Endothelial cell of umbilical vein (primary cell): ENCODE data around the gene DDB1. TPM values are rescaled to one million over a fixed set of nuclear protein-coding genes. Genes with fewer than 3 reads are reported as not detected.

Experiments used
- BruUV-seq: library from RNA; stranded (reverse); fragments of 400-500 nt; replicated peaks from 2 replicates; lab custom pipeline; 2021; lab: Mats Ljungman, UMichigan
- CTCF ChIA-PET: fragments of 300-600, 350-600 bp; sonication (Branson Sonifier 250); formaldehyde crosslinking; loops from one replicate; lab custom pipeline; 2021; ENCODE audit warnings: antibody characterized with exemption, inconsistent platforms; lab: Charles Lee
- POLR2A ChIA-PET: fragments of 300-600, 350-600 bp; sonication (Branson Sonifier 250); formaldehyde crosslinking; loops from one replicate; lab custom pipeline; 2021; ENCODE audit warnings: antibody characterized with exemption, inconsistent platforms; lab: Charles Lee
- DNase-seq: peaks from one replicate; pipeline ENCODE4 v3.0.0-alpha.2; 2011; ENCODE audit warnings: low read depth, low spot score
- FAIRE-seq: peaks from 2 replicates; lab custom pipeline; 2011; peaks lifted over from hg19 to GRCh38; lab: Jason Lieb, UNC
- H2AFZ ChIP-seq: 2 replicates; pipeline ENCODE4 v1.6.0; 2012; ENCODE audit warnings: low read depth, low read length, control low read depth, inconsistent platforms
- H3K27ac ChIP-seq: 2 replicates; pipeline ENCODE4 v1.5.1; 2011; ENCODE audit warnings: low read depth, mild to moderate bottlenecking, control low read depth, low read length, moderate library complexity; ENCODE audit not compliant: insufficient read depth
- H3K27me3 ChIP-seq, 2 experiments: 2 replicates each; pipeline versions ENCODE4 v1.6.0 to v1.6.1; 2011; ENCODE audit warnings: low read length in 2 of 2, mixed read lengths in 1 of 2; ENCODE audit not compliant: control insufficient read depth in 2 of 2, insufficient read depth in 2 of 2
- H3K36me3 ChIP-seq, 2 experiments: 2 replicates in 1 of 2; 3 replicates in 1 of 2; pipeline ENCODE4 v1.5.1; 2011; ENCODE audit warnings: low read length in 2 of 2, mild to moderate bottlenecking in 1 of 2, moderate library complexity in 1 of 2; ENCODE audit not compliant: control insufficient read depth in 2 of 2, insufficient read depth in 2 of 2; ENCODE audit errors: extremely low read depth in 1 of 2
- H3K4me1 ChIP-seq: 3 replicates; pipeline ENCODE4 v1.5.1; 2011; ENCODE audit warnings: mild to moderate bottlenecking, low read length; ENCODE audit not compliant: control insufficient read depth, insufficient read depth; ENCODE audit errors: extremely low read depth
- H3K4me2 ChIP-seq: 2 replicates; pipeline ENCODE4 v1.6.1; 2011; ENCODE audit warnings: low read length, control low read depth, mixed read lengths; ENCODE audit not compliant: insufficient read depth
- H3K4me3 ChIP-seq, 3 experiments: fragments of 200-600 bp in 1 of 3; sonication (generic), shearing (Covaris generic) in 1 of 3; replicated peaks in 1 of 3; 2 replicates each; pipeline ENCODE4 v1.5.1; 2011 to 2016; ENCODE audit warnings: control low read depth in 3 of 3, low read length in 3 of 3, mild to moderate bottlenecking in 2 of 3, inconsistent platforms in 1 of 3, low read depth in 1 of 3, moderate library complexity in 1 of 3; ENCODE audit not compliant: insufficient read depth in 1 of 3
- H3K79me2 ChIP-seq: 2 replicates; pipeline ENCODE4 v1.6.0; 2012; ENCODE audit warnings: low read length, inconsistent platforms; ENCODE audit not compliant: control insufficient read depth, insufficient read depth
- H3K9ac ChIP-seq: replicated peaks from 2 replicates; pipeline ENCODE3; 2011; ENCODE audit warnings: low read length, control low read depth; ENCODE audit not compliant: insufficient read depth; ENCODE audit errors: extremely low read depth
- H3K9me1 ChIP-seq: replicated peaks from 3 replicates; pipeline ENCODE4 v1.6.0; 2011; ENCODE audit warnings: mild to moderate bottlenecking, low read length; ENCODE audit not compliant: control insufficient read depth, insufficient read depth; ENCODE audit errors: extremely low read depth
- H3K9me3 ChIP-seq: replicated peaks from 2 replicates; pipeline ENCODE4 v1.5.1; 2012; ENCODE audit warnings: low read length, inconsistent platforms; ENCODE audit not compliant: control insufficient read depth, insufficient read depth
- H4K20me1 ChIP-seq: replicated peaks from 2 replicates; pipeline ENCODE3; 2011; ENCODE audit warnings: mild to moderate bottlenecking, low read length; ENCODE audit not compliant: control insufficient read depth, insufficient read depth; ENCODE audit errors: extremely low read depth
- CTCF ChIP-seq, 2 donors: IDR thresholded peaks; 1 replicate in 1 of 2; 2 replicates in 1 of 2; pipeline ENCODE4 v1.5.1; 2011; ENCODE audit warnings: low read length in 2 of 2, mild to moderate bottlenecking in 2 of 2, moderate library complexity in 2 of 2, control low read depth in 1 of 2, inconsistent platforms in 1 of 2, low read depth in 1 of 2; ENCODE audit not compliant: insufficient read depth in 1 of 2; ENCODE audit errors: extremely low read depth in 1 of 2
- EZH2 ChIP-seq: IDR thresholded peaks from 2 replicates; pipeline ENCODE4 v1.6.1; 2012; ENCODE audit warnings: borderline replicate concordance, low read depth, mild to moderate bottlenecking, moderate library complexity, low read length, inconsistent platforms; ENCODE audit not compliant: severe bottlenecking
- FOS ChIP-seq: IDR thresholded peaks from 2 replicates; pipeline ENCODE4 v1.6.1; 2011; ENCODE audit warnings: mild to moderate bottlenecking, low read length, moderate library complexity, borderline replicate concordance; ENCODE audit not compliant: insufficient read depth
- GATA2 ChIP-seq: IDR thresholded peaks from 2 replicates; pipeline ENCODE4 v1.7.0; 2011; ENCODE audit warnings: low read depth, mild to moderate bottlenecking, moderate library complexity, mixed read lengths, low read length; ENCODE audit not compliant: insufficient read length, insufficient read depth
- JUN ChIP-seq: IDR thresholded peaks from 2 replicates; pipeline ENCODE4 v1.6.1; 2011; ENCODE audit warnings: borderline replicate concordance, low read depth; ENCODE audit not compliant: insufficient read length, insufficient read depth
- MAX ChIP-seq: IDR thresholded peaks from 2 replicates; pipeline ENCODE4 v1.6.1; 2011; ENCODE audit not compliant: insufficient read depth, insufficient read length
- MYC ChIP-seq: IDR thresholded peaks from one replicate; pipeline ENCODE4 v1.6.1; 2011; ENCODE audit warnings: mild to moderate bottlenecking, low read depth, low read length
- POLR2A ChIP-seq: IDR thresholded peaks from 2 replicates; pipeline ENCODE4 v1.6.1; 2012; ENCODE audit warnings: low read depth, mild to moderate bottlenecking, control low read depth, low read length
- POLR2AphosphoS5 ChIP-seq: IDR thresholded peaks from 2 replicates; pipeline ENCODE4 v1.6.1; 2012; ENCODE audit warnings: low read depth, mild to moderate bottlenecking, control low read depth, low read length, moderate library complexity; ENCODE audit not compliant: insufficient read depth
- dilution Hi-C: fragments of 300-500 bp; cut with MboI; formaldehyde crosslinking; loops from one replicate; pipeline ENCODE4 v1.15.0; 2019; ENCODE audit warnings: low sequenced_read_pairs; ENCODE audit not compliant: extremely low pct_ligation_motif_present
- intact Hi-C: fragments of 100-400 bp; cut with micrococcal nuclease; formaldehyde crosslinking; loops from one replicate; pipeline ENCODE4 v1.10.0; 2022
- polyA plus RNA-seq, 4 experiments: library from polyadenylated mRNA; depleted of rRNA in 3 of 4; stranded (reverse) in 3 of 4; unstranded in 1 of 4; fragments of >200 nt; gene quantifications; 2 replicates each; pipeline versions ENCODE4 v1.2.1 to v1.2.3, GENCODE V29; 2011 to 2012; ENCODE audit warnings: missing spikeins in 1 of 4
- total RNA-seq: library from RNA; stranded (reverse); gene quantifications from 2 replicates; pipeline ENCODE4 v1.2.3, GENCODE V29; 2021

DDB1 gene
- total and polyA plus RNA-seq, 2 donors (not counting 3 experiments of a cell fraction or from before 2014, with no cell fraction given) = 229 to 230 TPM

GRCh38 chr11:61357233-61357893 is 24.5 kb upstream of the DDB1 start:
- DNase-seq = no peak
- CTCF ChIA-PET = interaction anchor here (1.1 to 2.6 kb wide), 5 partner anchors 9 to 78 kb away, joined by 3 to 12 read pairs (median 4); no protein-coding TSS in a partner anchor

GRCh38 chr11:61356706-61357105 is 23.8 kb upstream of the DDB1 start:
- ChIA-PET POLR2A (no interaction called here), CTCF (interaction anchor here (1.3 to 2.6 kb wide), 3 partner anchors 20 to 79 kb away, joined by 4 to 12 read pairs (median 7); no protein-coding TSS in a partner anchor)
- Histone ChIP-seq H2AFZ (no peak overlapping the region), H3K27me3 (no peaks in the 10 kb centered on the region), H3K4me2 (no peak overlapping the region), H4K20me1 (no peaks in the 10 kb centered on the region), H3K79me2 (peaks cover 5% of the 10 kb centered on the region), H3K4me3 (no peak overlapping the region), H3K4me1 (peaks cover 12% of the 10 kb centered on the region), H3K36me3 (peaks cover 0 to 9% of the 10 kb centered on the region in 2 experiments), H3K9ac (no peak overlapping the region), H3K9me3 (no peaks in the 10 kb centered on the region), H3K27ac (no peak overlapping the region), H3K9me1 (no peaks in the 10 kb centered on the region)
- intact Hi-C loops (no loop called here), dilution Hi-C loops (no loop called here)
- DNase-seq (no peak), FAIRE-seq (no peak)
- TF ChIP-seq POLR2A = no peak
- TF ChIP-seq JUN = no peak
- no peak for TF ChIP-seq FOS
- TF ChIP-seq EZH2 = no peak
- no peak for TF ChIP-seq POLR2AphosphoS5
- no peak for TF ChIP-seq CTCF (IDR thresholded peaks at IDR 0.05; ENCODE audit: extremely low read depth in 1 of 2, insufficient read depth in 1 of 2, low read depth in 1 of 2, low read length in 2 of 2)
- TF ChIP-seq MYC = no peak
- TF ChIP-seq GATA2 = no peak
- TF ChIP-seq MAX = no peak
- BruUV-seq = no TSS peak

More at GRCh38 chr11:61357233-61357893, 24.5 kb upstream of the DDB1 start:
- Histone ChIP-seq H3K4me2 (no peak overlapping the region), H3K9me3 (no peaks in the 10 kb centered on the region), H2AFZ (no peak overlapping the region), H3K9me1 (no peaks in the 10 kb centered on the region), H3K79me2 (peaks cover 6% of the 10 kb centered on the region), H3K4me3 (no peak overlapping the region), H3K27ac (no peak overlapping the region), H3K4me1 (peaks cover 12% of the 10 kb centered on the region), H3K36me3 (peaks cover 0 to 9% of the 10 kb centered on the region in 2 experiments), H3K27me3 (no peaks in the 10 kb centered on the region), H4K20me1 (no peaks in the 10 kb centered on the region), H3K9ac (no peak overlapping the region)
- POLR2A ChIA-PET = no interaction called here
- no TSS peak for BruUV-seq
- no peak for FAIRE-seq
- intact Hi-C loops (no loop called here), dilution Hi-C loops (no loop called here)
- TF ChIP-seq MYC = no peak
- no peak for TF ChIP-seq FOS
- no peak for TF ChIP-seq GATA2
